ENCODE results near the gene SLC20A1. TPM values are rescaled to one million over a fixed set of nuclear protein-coding genes. Genes with fewer than 3 reads are reported as not detected.

SLC20A1 gene, protein sequence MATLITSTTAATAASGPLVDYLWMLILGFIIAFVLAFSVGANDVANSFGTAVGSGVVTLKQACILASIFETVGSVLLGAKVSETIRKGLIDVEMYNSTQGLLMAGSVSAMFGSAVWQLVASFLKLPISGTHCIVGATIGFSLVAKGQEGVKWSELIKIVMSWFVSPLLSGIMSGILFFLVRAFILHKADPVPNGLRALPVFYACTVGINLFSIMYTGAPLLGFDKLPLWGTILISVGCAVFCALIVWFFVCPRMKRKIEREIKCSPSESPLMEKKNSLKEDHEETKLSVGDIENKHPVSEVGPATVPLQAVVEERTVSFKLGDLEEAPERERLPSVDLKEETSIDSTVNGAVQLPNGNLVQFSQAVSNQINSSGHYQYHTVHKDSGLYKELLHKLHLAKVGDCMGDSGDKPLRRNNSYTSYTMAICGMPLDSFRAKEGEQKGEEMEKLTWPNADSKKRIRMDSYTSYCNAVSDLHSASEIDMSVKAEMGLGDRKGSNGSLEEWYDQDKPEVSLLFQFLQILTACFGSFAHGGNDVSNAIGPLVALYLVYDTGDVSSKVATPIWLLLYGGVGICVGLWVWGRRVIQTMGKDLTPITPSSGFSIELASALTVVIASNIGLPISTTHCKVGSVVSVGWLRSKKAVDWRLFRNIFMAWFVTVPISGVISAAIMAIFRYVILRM
- total RNA-seq, result 10 to 100 TPM; 10.7 to 34.1 TPM

DNA sequence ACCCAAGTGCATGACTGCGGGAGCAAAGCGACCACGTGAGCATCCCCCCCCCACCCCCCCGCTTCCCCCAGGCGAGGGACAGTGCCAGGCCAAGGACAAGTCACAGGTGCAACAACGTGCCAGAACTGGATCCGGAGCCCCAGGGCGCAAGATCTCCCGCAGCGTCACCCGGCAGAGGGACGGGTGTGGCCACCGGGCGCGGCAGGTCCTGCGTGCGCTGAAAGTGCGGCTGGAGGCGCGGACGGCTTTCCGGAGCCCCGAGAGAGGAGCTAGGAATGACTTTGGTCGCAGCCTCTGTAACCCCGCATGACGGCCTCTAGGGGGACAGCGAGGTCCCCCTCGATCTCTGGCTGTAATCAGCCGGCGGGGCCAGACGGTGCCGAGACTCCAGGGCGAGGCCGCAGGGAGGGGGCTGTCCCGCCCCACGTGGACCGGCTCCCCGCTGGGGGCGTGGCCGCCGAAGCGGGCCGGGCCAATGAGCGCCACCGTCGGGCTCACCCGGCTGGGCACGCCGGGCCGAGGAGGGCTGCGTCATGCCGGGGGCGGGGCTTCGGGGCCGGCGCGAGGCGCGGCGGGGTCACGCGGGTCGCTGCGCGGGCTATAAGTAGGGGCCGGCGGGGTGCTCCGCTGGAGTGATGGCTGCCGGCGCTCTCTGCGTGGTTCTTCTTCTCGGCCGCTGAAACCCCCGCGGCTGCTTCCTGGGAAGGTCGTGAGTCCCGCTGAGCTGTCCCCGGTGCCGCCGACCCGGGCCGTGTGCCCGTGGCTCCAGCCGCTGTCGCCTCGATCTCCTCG lies at the start of gene SLC20A1:
Gene SLC20A1, plus strand, starts transcription at position 630 of the 792 bp plus-strand sequence. CDS start 890 bp downstream, outside the sequence.
- TF ChIP-seq, protein P1, sequence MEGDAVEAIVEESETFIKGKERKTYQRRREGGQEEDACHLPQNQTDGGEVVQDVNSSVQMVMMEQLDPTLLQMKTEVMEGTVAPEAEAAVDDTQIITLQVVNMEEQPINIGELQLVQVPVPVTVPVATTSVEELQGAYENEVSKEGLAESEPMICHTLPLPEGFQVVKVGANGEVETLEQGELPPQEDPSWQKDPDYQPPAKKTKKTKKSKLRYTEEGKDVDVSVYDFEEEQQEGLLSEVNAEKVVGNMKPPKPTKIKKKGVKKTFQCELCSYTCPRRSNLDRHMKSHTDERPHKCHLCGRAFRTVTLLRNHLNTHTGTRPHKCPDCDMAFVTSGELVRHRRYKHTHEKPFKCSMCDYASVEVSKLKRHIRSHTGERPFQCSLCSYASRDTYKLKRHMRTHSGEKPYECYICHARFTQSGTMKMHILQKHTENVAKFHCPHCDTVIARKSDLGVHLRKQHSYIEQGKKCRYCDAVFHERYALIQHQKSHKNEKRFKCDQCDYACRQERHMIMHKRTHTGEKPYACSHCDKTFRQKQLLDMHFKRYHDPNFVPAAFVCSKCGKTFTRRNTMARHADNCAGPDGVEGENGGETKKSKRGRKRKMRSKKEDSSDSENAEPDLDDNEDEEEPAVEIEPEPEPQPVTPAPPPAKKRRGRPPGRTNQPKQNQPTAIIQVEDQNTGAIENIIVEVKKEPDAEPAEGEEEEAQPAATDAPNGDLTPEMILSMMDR (IDR thresholded peaks at IDR 0.05), result peak in 3 of 4 experiments; percentile 23 to 33 (median 28)
- TF ChIP-seq POLR2AphosphoS5 (IDR thresholded peaks at IDR 0.05), result peak; percentile 68
- TF ChIP-seq POLR2A (IDR thresholded peaks at IDR 0.05), result peak; percentile 98
- peak within 1 kb of the TSS; percentile 58 to 79 for H3K4me3 ChIP-seq
- peaks cover 4% of the 10 kb centered on the region for H3K4me1 ChIP-seq (replicated peaks)
- peak; percentile 92 for DNase-seq (ENCODE audit: low spot score)
- H3K9me3 ChIP-seq, result no peaks in the 10 kb centered on the region
- 1% methylated on average over 58 of the region's 87 CpGs for WGBS
- H3K27me3 ChIP-seq (replicated peaks; ENCODE audit: insufficient read depth), result no peaks in the 10 kb centered on the region
- H3K27ac ChIP-seq, result peak within 1 kb of the TSS; percentile 94 to 95
- intact Hi-C loops (cut with DNase I), result loop anchor here (2.0 kb wide), 1 partner anchor 61 kb away; the partner anchor contains the start of gene CHCHD5
- no peaks in the 10 kb centered on the region for H3K36me3 ChIP-seq

DNA sequence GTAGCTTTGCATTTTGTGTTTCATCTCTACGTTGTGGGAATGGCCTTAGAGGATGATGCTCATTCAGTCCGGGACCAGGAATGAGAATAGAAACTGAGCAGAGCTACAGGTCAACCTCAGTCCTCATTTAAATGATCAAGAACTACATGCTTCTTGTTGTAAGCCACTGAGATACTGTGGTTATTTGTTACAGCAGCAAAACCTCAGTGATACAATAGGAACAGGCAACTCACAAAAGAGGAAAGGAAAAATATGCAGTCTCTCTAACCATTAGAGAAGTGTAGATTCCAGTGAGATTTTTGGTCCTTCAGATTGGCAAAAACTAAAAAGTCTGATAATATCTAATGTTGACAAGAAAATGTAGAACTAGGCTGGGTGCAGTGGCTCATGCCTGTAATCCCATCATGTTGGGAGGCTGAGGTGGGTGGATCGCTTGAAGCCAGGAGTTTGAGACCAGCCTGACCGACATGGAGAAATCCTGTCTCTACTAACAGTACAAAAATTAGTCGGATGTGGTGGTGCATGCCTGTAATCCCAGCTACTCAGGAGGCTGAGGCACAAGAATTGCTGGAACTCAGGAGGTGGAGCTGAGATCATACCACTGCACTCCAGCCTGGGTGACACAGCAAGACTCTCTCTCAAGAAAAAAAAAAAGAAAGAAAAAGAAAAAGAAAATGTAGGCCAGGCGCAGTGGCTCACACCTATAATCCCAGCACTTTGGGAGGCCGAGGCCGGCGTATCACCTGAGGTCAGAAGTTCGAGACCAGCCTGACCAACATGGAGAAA lies 48.0 kb upstream of the SLC20A1 start:
- Histone ChIP-seq H3K27me3 (replicated peaks; ENCODE audit: insufficient read depth) (no peaks in the 10 kb centered on the region), H3K9me3 (no peaks in the 10 kb centered on the region), H3K36me3 (no peaks in the 10 kb centered on the region), H3K27ac (no peak overlapping the region), H3K4me3 (no peak overlapping the region), H3K4me1 (replicated peaks) (no peaks in the 10 kb centered on the region)
- no peak for DNase-seq (ENCODE audit: low spot score)
- intact Hi-C loops (cut with DNase I), result no loop called here
- TF ChIP-seq POLR2A (IDR thresholded peaks at IDR 0.05) (no peak), POLR2AphosphoS5 (IDR thresholded peaks at IDR 0.05) (no peak)
- TF ChIP-seq, protein P1 (IDR thresholded peaks at IDR 0.05), result no peak
- 92% methylated on average over 10 of the region's 10 CpGs for WGBS

DNA sequence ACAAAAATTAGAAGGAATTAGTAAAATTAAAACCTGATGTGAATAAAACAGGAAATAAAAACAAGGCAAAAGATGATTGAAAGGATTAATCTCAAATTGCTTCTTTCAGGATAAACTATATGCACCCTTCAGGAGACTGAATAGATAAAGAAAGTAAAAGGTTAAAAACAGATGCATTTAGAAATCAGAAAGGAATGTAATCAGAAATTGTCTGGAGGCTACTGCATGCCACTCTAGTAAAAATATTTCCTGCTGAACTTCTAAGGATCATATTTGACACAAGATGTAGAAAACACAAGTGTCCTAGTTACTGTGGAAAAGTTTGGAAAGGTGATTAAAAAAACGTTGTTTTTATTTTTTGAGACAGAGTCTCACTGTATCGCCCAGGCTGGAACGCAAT lies 45.1 kb upstream of the SLC20A1 start:
- H3K27me3 ChIP-seq (replicated peaks; ENCODE audit: insufficient read depth), result no peaks in the 10 kb centered on the region
- TF ChIP-seq POLR2A (IDR thresholded peaks at IDR 0.05) (no peak), POLR2AphosphoS5 (IDR thresholded peaks at IDR 0.05) (no peak)
- TF ChIP-seq, protein P1 (IDR thresholded peaks at IDR 0.05), result no peak
- H3K9me3 ChIP-seq, result no peaks in the 10 kb centered on the region
- no peak overlapping the region for H3K27ac ChIP-seq
- no peak for DNase-seq (ENCODE audit: low spot score)
- 73% methylated on average over 3 of the region's 3 CpGs for WGBS
- no peaks in the 10 kb centered on the region for H3K4me1 ChIP-seq (replicated peaks)
- H3K36me3 ChIP-seq, result no peaks in the 10 kb centered on the region
- no peak overlapping the region for H3K4me3 ChIP-seq
- intact Hi-C loops (cut with DNase I), result no loop called here

DNA sequence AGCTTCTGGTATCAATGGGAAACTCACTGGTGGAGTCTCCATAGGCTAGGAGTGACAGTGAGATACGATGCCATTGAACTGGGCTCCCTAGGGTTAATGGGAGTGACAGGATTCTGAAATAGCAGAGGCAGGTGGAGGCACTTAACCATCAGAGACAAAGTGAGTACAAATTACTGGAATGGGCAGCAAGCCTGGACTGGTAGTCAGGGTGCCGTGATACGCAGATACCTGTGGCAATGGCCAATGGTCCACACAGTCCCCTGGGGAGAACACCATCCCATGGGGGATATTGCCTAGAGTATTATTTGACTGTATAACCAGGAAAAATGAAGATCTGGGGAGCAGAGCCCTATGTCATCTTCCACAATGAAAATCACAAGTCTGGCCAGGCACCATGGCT lies 44.0 kb upstream of the SLC20A1 start:
- Histone ChIP-seq H3K4me1 (replicated peaks) (no peaks in the 10 kb centered on the region), H3K36me3 (no peaks in the 10 kb centered on the region), H3K27ac (no peak overlapping the region), H3K4me3 (no peak overlapping the region), H3K9me3 (no peaks in the 10 kb centered on the region), H3K27me3 (replicated peaks; ENCODE audit: insufficient read depth) (no peaks in the 10 kb centered on the region)
- 91% methylated on average over 3 of the region's 3 CpGs for WGBS
- TF ChIP-seq POLR2AphosphoS5 (IDR thresholded peaks at IDR 0.05), result no peak
- no peak for TF ChIP-seq POLR2A (IDR thresholded peaks at IDR 0.05)
- TF ChIP-seq, protein P1 (IDR thresholded peaks at IDR 0.05), result no peak
- DNase-seq (ENCODE audit: low spot score), result no peak
- intact Hi-C loops (cut with DNase I), result no loop called here

Data from prostate gland (tissue), 2 donors.